H1 (cell line): Measurements from ENCODE around the gene PTPRE. TPM values are rescaled to one million over a fixed set of nuclear protein-coding genes. Genes with fewer than 3 reads are reported as not detected.

Experiments used
- CTCF ChIA-PET: fragments of 300-600 bp; sonication (Branson Sonifier 250); formaldehyde crosslinking; loops from one replicate; lab custom pipeline; 2021; ENCODE audit not compliant: partially characterized antibody; lab: Charles Lee
- POLR2A ChIA-PET: fragments of 300-600 bp; sonication (Branson Sonifier 250); formaldehyde crosslinking; loops from one replicate; lab custom pipeline; 2021; ENCODE audit warnings: inconsistent platforms; ENCODE audit not compliant: partially characterized antibody; lab: Charles Lee
- DNase-seq, 2 experiments: peaks; one replicate each; pipeline versions ENCODE4 v3.0.0 to v3.0.0-alpha.2; 2010 to 2022; ENCODE audit warnings: low spot score in 2 of 2, low read depth in 1 of 2, mixed read lengths in 1 of 2
- FAIRE-seq: peaks from 2 replicates; lab custom pipeline; 2011; peaks lifted over from hg19 to GRCh38; lab: Jason Lieb, UNC
- H2AFZ ChIP-seq: 2 replicates; pipeline ENCODE4 v1.8.1; 2012; ENCODE audit warnings: low read length, inconsistent platforms
- H2AK5ac ChIP-seq: 2 replicates; pipeline ENCODE4 v1.6.1; 2013; ENCODE audit warnings: low read depth, low read length
- H2BK120ac ChIP-seq: replicated peaks from 2 replicates; pipeline ENCODE3; 2013; ENCODE audit warnings: low read depth, low read length, inconsistent platforms
- H2BK12ac ChIP-seq: 2 replicates; pipeline ENCODE4 v1.6.1; 2013; ENCODE audit warnings: low read depth, low read length
- H2BK15ac ChIP-seq: 2 replicates; pipeline ENCODE4 v1.6.1; 2013; ENCODE audit warnings: low read length
- H2BK20ac ChIP-seq: 2 replicates; pipeline ENCODE4 v1.6.1; 2013; ENCODE audit warnings: low read length
- H2BK5ac ChIP-seq: 2 replicates; pipeline ENCODE4 v1.6.1; 2013; ENCODE audit warnings: low read depth, low read length
- H3K14ac ChIP-seq: 2 replicates; pipeline ENCODE4 v1.6.1; 2013; ENCODE audit warnings: inconsistent platforms; ENCODE audit not compliant: insufficient read length
- H3K18ac ChIP-seq: 2 replicates; pipeline ENCODE4 v1.6.1; 2013; ENCODE audit warnings: low read length; ENCODE audit errors: extremely low read depth
- H3K23ac ChIP-seq: 2 replicates; pipeline ENCODE4 v1.6.1; 2013; ENCODE audit warnings: inconsistent platforms; ENCODE audit not compliant: insufficient read length
- H3K23me2 ChIP-seq: 2 replicates; pipeline ENCODE4 v1.6.1; 2013; ENCODE audit warnings: low read depth, low read length
- H3K27ac ChIP-seq: 2 replicates; pipeline ENCODE4 v1.6.1; 2011; ENCODE audit warnings: low read depth, low read length, inconsistent platforms
- H3K27me3 ChIP-seq, 4 experiments: replicated peaks in 1 of 4; 1 replicate in 1 of 4; 2 replicates in 3 of 4; pipeline versions ENCODE4 v1.6.1 to v1.8.1; 2011 to 2013; ENCODE audit warnings: low read length in 3 of 4, mild to moderate bottlenecking in 3 of 4, inconsistent platforms in 2 of 4, mixed read lengths in 2 of 4, moderate library complexity in 1 of 4; ENCODE audit not compliant: control insufficient read depth in 3 of 4, insufficient read depth in 3 of 4; ENCODE audit errors: extremely low read depth in 1 of 4
- H3K36me3 ChIP-seq, 4 experiments: 2 replicates each; pipeline versions ENCODE4 v1.6.1 to v1.8.1; 2011 to 2013; ENCODE audit warnings: mild to moderate bottlenecking in 4 of 4, low read length in 3 of 4, moderate library complexity in 2 of 4, control low read depth in 1 of 4, inconsistent platforms in 1 of 4; ENCODE audit not compliant: insufficient read depth in 4 of 4, control insufficient read depth in 2 of 4
- H3K4ac ChIP-seq: replicated peaks from 2 replicates; pipeline ENCODE3; 2013; ENCODE audit warnings: low read length, low read depth, mixed read lengths, inconsistent platforms; ENCODE audit not compliant: insufficient read length
- H3K4me1 ChIP-seq, 4 experiments: replicated peaks in 1 of 4; 1 replicate in 1 of 4; 2 replicates in 3 of 4; pipeline versions ENCODE4 v1.6.1 to v1.8.1; 2011 to 2013; ENCODE audit warnings: low read length in 3 of 4, inconsistent platforms in 2 of 4, mixed read lengths in 1 of 4; ENCODE audit not compliant: insufficient read depth in 4 of 4, control insufficient read depth in 3 of 4
- H3K4me2 ChIP-seq, 2 experiments: 2 replicates each; pipeline versions ENCODE4 v1.6.1 to v1.8.1; 2011 to 2013; ENCODE audit warnings: low read depth in 2 of 2, low read length in 2 of 2, control low read depth in 1 of 2, inconsistent platforms in 1 of 2, mild to moderate bottlenecking in 1 of 2; ENCODE audit not compliant: insufficient read depth in 1 of 2
- H3K4me3 ChIP-seq, 4 experiments: fragments of 200-600, 300-600 bp in 1 of 4; sonication (generic), shearing (Covaris generic), sonication (Bioruptor Twin) in 1 of 4; 2 replicates each; pipeline versions ENCODE4 v1.5.1 to v1.8.1; 2011 to 2016; ENCODE audit warnings: low read length in 4 of 4, low read depth in 3 of 4, control low read depth in 2 of 4, inconsistent platforms in 2 of 4, mild to moderate bottlenecking in 2 of 4, mixed read lengths in 1 of 4, moderate library complexity in 1 of 4; ENCODE audit not compliant: insufficient read depth in 2 of 4; ENCODE audit errors: extremely low read depth in 1 of 4
- H3K56ac ChIP-seq: replicated peaks from 2 replicates; pipeline ENCODE3; 2013; ENCODE audit warnings: low read depth, mild to moderate bottlenecking, mixed read lengths, low read length, inconsistent platforms; ENCODE audit not compliant: insufficient read length
- H3K79me1 ChIP-seq: 2 replicates; pipeline ENCODE4 v1.6.1; 2013; ENCODE audit warnings: low read depth, low read length, control low read depth
- H3K79me2 ChIP-seq, 2 experiments: 2 replicates each; pipeline versions ENCODE4 v1.6.1 to v1.8.1; 2012 to 2013; ENCODE audit warnings: low read length in 2 of 2, mild to moderate bottlenecking in 2 of 2, inconsistent platforms in 1 of 2; ENCODE audit not compliant: insufficient read depth in 2 of 2, control insufficient read depth in 1 of 2
- H3K9ac ChIP-seq, 4 experiments: replicated peaks in 1 of 4; 1 replicate in 1 of 4; 2 replicates in 3 of 4; pipeline versions ENCODE4 v1.6.1 to v1.8.1; 2011 to 2013; ENCODE audit warnings: low read depth in 3 of 4, low read length in 3 of 4, control low read depth in 2 of 4, mild to moderate bottlenecking in 2 of 4, moderate library complexity in 2 of 4, inconsistent platforms in 1 of 4; ENCODE audit errors: extremely low read depth in 1 of 4
- H3K9me3 ChIP-seq, 2 experiments: 2 replicates each; pipeline versions ENCODE4 v1.6.1 to v1.8.1; 2012 to 2013; ENCODE audit warnings: mild to moderate bottlenecking in 2 of 2, moderate library complexity in 2 of 2, control low read depth in 1 of 2, inconsistent platforms in 1 of 2, low read depth in 1 of 2, low read length in 1 of 2, mixed read lengths in 1 of 2; ENCODE audit not compliant: insufficient read depth in 2 of 2
- H4K20me1 ChIP-seq, 2 experiments: replicated peaks in 1 of 2; 2 replicates each; pipeline versions ENCODE3 to v1.8.1; 2011 to 2013; ENCODE audit warnings: inconsistent platforms in 2 of 2, low read length in 2 of 2, mild to moderate bottlenecking in 1 of 2; ENCODE audit not compliant: insufficient read depth in 2 of 2, control insufficient read depth in 1 of 2
- H4K5ac ChIP-seq: 2 replicates; pipeline ENCODE4 v1.6.1; 2013; ENCODE audit warnings: low read length, low read depth, mixed read lengths, inconsistent platforms; ENCODE audit not compliant: insufficient read length
- H4K8ac ChIP-seq: 2 replicates; pipeline ENCODE4 v1.8.0; 2013; ENCODE audit warnings: mild to moderate bottlenecking, moderate library complexity, low read length, inconsistent platforms; ENCODE audit not compliant: insufficient read depth; ENCODE audit errors: extremely low read depth
- H4K91ac ChIP-seq: replicated peaks from 2 replicates; pipeline ENCODE3; 2013; ENCODE audit warnings: low read length, mixed read lengths, inconsistent platforms; ENCODE audit not compliant: insufficient read length
- RAD21 ChIP-seq, 2 experiments: IDR thresholded peaks in 1 of 2; conservative IDR thresholded peaks in 1 of 2; 2 replicates each; pipeline ENCODE4 v1.6.1; 2011; ENCODE audit warnings: low read depth in 2 of 2, low read length in 2 of 2, improper control_type of control experiment in 1 of 2, inconsistent platforms in 1 of 2, mild to moderate bottlenecking in 1 of 2, moderate library complexity in 1 of 2
- TCF12 ChIP-seq: IDR thresholded peaks from 2 replicates; pipeline ENCODE4 v1.6.1; 2011; ENCODE audit warnings: low read depth, mild to moderate bottlenecking, low read length
- WGBS, 2 experiments: shearing (Covaris generic) in 1 of 2; methylation state at CpG; one replicate each; pipeline versions ENCODE4 v1.1.6 to v1.1.7; 2013 to 2015; ENCODE audit warnings: low lambda C conversion rate in 2 of 2, mixed read lengths in 2 of 2, inconsistent platforms in 1 of 2, low coverage in 1 of 2, missing lambda C conversion rate in 1 of 2; ENCODE audit not compliant: insufficient replicate concordance in 2 of 2, insufficient coverage in 1 of 2, insufficient read length in 1 of 2; ENCODE audit errors: extremely low coverage in 1 of 2, missing lambda C conversion rate in 1 of 2; 5-methylcytosine and 5-hydroxymethylcytosine counted together
- polyA plus RNA-seq, 7 experiments: library from polyadenylated mRNA; depleted of rRNA in 3 of 7; stranded (reverse) in 5 of 7; unstranded in 2 of 7; fragments of >200 nt in 5 of 7; fragments of 200-250 nt in 2 of 7; gene quantifications; 1 replicate in 5 of 7; 2 replicates in 1 of 7; 4 replicates in 1 of 7; pipeline versions ENCODE4 v1.2.1 to v1.2.3, GENCODE V29; 2011 to 2013; ENCODE audit warnings: missing spikeins in 2 of 7, mixed read lengths in 2 of 7
- total RNA-seq: library from RNA; stranded (reverse); fragmentation: NEBNext Ultra II Directional; extraction: Animal tissue kit (Norgen Biotek cat#: 25700); gene quantifications from 2 replicates; pipeline ENCODE4 v1.2.1, GENCODE V29; 2021

PTPRE gene
- total and polyA plus RNA-seq, 2 of the 8 experiments (the other 6 are each of a cell fraction or from before 2014, with no cell fraction given), result 0.33 to 0.54 TPM

DNA sequence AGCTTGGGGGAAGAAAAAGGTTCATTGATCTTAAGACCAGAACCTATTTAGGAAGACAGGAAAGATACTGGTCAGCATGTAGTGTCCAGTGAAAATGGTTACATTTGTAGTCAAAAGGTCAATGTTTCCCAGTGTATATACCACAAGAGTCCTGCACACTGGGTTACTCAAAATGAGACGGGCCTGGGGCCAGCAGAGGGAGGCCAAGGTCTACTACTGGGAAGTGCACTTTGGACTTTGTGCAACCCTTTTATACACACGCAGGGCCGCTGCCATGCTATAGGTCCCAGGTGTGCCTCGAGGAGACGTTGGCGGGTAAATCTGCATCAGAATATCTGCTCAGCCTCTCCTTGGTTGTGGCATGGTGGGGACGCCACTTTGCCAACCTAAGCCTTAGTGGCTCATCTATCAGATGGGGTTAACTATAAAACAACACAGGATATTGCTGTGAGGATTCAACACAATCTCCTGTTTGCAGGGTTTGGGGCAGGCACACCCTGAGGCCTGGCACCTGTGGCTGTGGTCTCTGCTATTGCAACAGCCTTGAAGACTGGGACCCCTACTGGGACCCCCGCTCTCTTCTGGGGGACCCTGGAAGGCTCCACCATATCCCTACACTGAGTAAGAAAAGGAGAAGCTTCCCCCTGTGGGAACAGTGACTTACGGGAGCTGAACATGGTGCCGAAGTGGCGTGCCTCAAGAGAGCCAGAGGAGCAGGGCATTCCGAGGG, 33.9 kb upstream of the PTPRE start:
- Histone ChIP-seq H3K9me3 (no peaks in the 10 kb centered on the region; a peak in 2 of 4 replicates), H2BK120ac (no peak overlapping the region), H2BK5ac (no peak overlapping the region), H3K23me2 (no peaks in the 10 kb centered on the region; the same call in 1 of the 2 replicates), H3K14ac (no peak overlapping the region), H3K79me2 (no peaks in the 10 kb centered on the region), H3K4ac (no peak overlapping the region), H2BK20ac (no peak overlapping the region), H3K9ac (no peak overlapping the region), H3K23ac (no peak overlapping the region), H4K20me1 (no peaks in the 10 kb centered on the region), H3K4me3 (no peak overlapping the region), H2AK5ac (no peak overlapping the region), H4K5ac (no peak overlapping the region), H3K18ac (no peak overlapping the region), H3K56ac (no peak overlapping the region), H3K79me1 (no peaks in the 10 kb centered on the region), H4K91ac (no peak overlapping the region), H3K4me2 (no peak overlapping the region), H3K27ac (no peak overlapping the region), H4K8ac (no peak overlapping the region), H2AFZ (no peak overlapping the region), H3K27me3 (no peaks in the 10 kb centered on the region; a peak in 1 of 7 replicates), H3K4me1 (no peaks in the 10 kb centered on the region), H2BK15ac (no peak overlapping the region), H3K36me3 (no peaks in the 10 kb centered on the region), H2BK12ac (no peak overlapping the region)
- DNase-seq (peak in 1 of 2 experiments; percentile 38), FAIRE-seq (no peak)
- TF ChIP-seq TCF12, result no peak
- peak; percentile 21 to 45; a peak in 3 of 4 replicates for TF ChIP-seq RAD21 (IDR thresholded peaks at IDR 0.05 in 1 of 2, conservative IDR thresholded peaks at IDR 0.05 in 1 of 2; ENCODE audit: low read depth in 2 of 2, low read length in 2 of 2)
- CTCF ChIA-PET, result interaction anchor here (0.9 to 1.4 kb wide), 2 partner anchors 87 to 136 kb away, joined by 3 to 5 read pairs; no protein-coding TSS in a partner anchor
- POLR2A ChIA-PET, result no interaction called here
- 94% methylated on average over 12 of the region's 12 CpGs; no CpG with 5 or more reads in 1 of the 2 experiments for WGBS, 2 experiments
